KMS-11 (cell line): ENCODE data around the gene TSPEAR.

Experiments
- H2AFZ ChIP-seq: fragments of 200-600 bp; sonication (generic); 2 replicates; pipeline ENCODE4 v1.6.1; 2016; ENCODE audit warnings: antibody characterized with exemption, mixed run types, low read depth
- H3K27ac ChIP-seq: fragments of 200-600 bp; sonication (generic); 2 replicates; pipeline ENCODE4 v1.6.1; 2016; ENCODE audit warnings: mild to moderate bottlenecking, mixed run types
- H3K27me3 ChIP-seq: fragments of 200-600 bp; sonication (generic); 2 replicates; pipeline ENCODE4 v1.6.1; 2017; ENCODE audit warnings: mild to moderate bottlenecking, low read depth, mixed run types, moderate library complexity; ENCODE audit not compliant: insufficient read depth
- H3K36me3 ChIP-seq: fragments of 200-600 bp; sonication (generic); 2 replicates; pipeline ENCODE4 v1.6.1; 2017; ENCODE audit warnings: mild to moderate bottlenecking, mixed run types; ENCODE audit not compliant: insufficient read depth
- H3K4me1 ChIP-seq: fragments of 200-600 bp; sonication (generic); 2 replicates; pipeline ENCODE4 v1.6.1; 2016; ENCODE audit warnings: mild to moderate bottlenecking, low read depth, mixed run types; ENCODE audit not compliant: poor library complexity, severe bottlenecking
- H3K4me2 ChIP-seq: fragments of 200-600 bp; sonication (generic); 2 replicates; pipeline ENCODE4 v1.7.0; 2016; ENCODE audit warnings: mild to moderate bottlenecking, mixed run types
- H3K4me3 ChIP-seq: fragments of 200-600 bp; sonication (generic); IDR thresholded peaks from 2 replicates; pipeline ENCODE4 v1.6.1; 2017; ENCODE audit warnings: low read depth, low read length, mixed read lengths; ENCODE audit not compliant: insufficient read depth
- H3K79me2 ChIP-seq: fragments of 200-600 bp; sonication (generic); 2 replicates; pipeline ENCODE4 v1.6.1; 2016; ENCODE audit warnings: low read depth, mixed run types; ENCODE audit not compliant: insufficient read depth
- H3K9ac ChIP-seq: fragments of 200-600 bp; sonication (generic); 2 replicates; pipeline ENCODE4 v1.6.1; 2016; ENCODE audit warnings: mild to moderate bottlenecking, mixed run types
- H4K20me1 ChIP-seq: fragments of 200-600 bp; sonication (generic); 2 replicates; pipeline ENCODE4 v1.6.1; 2016; ENCODE audit warnings: mild to moderate bottlenecking, mixed run types; ENCODE audit not compliant: insufficient read depth
- TF ChIP-seq, protein P1 (sequence below): fragments of 200-600 bp; sonication (generic); conservative IDR thresholded peaks from 2 replicates; pipeline ENCODE4 v1.6.1; 2017; ENCODE audit warnings: low read depth, mild to moderate bottlenecking, antibody characterized with exemption, low read length, moderate library complexity, mixed read lengths

TSPEAR gene

DNA sequence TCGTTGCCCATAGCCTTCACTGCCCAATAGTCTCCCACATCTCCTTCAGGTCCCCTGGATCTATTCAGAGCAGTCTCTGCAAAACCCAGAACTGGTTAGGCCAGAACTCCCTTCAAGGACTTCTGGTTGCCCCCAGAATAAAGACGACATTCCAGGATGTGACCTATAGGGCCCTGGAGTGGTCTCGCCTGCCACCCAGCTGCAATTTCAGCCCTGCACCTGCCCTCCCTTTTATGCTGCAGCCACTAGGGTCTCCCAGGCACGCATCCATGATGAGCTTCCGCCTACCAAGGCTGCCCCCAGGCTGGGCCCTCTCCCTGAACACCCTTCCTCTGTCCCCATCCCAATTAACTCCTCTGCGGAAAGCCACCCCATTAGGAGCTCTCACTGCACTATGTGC lies 7.2 kb upstream of the TSPEAR start:
- Histone ChIP-seq H3K27ac (no peak overlapping the region), H3K36me3 (no peaks in the 10 kb centered on the region), H3K4me3 (no peak overlapping the region), H3K4me2 (no peak overlapping the region), H3K9ac (no peak overlapping the region), H3K79me2 (no peaks in the 10 kb centered on the region), H4K20me1 (no peaks in the 10 kb centered on the region), H3K4me1 (no peaks in the 10 kb centered on the region), H3K27me3 (peaks cover 78% of the 10 kb centered on the region), H2AFZ (no peak overlapping the region)
- TF ChIP-seq, protein P1, sequence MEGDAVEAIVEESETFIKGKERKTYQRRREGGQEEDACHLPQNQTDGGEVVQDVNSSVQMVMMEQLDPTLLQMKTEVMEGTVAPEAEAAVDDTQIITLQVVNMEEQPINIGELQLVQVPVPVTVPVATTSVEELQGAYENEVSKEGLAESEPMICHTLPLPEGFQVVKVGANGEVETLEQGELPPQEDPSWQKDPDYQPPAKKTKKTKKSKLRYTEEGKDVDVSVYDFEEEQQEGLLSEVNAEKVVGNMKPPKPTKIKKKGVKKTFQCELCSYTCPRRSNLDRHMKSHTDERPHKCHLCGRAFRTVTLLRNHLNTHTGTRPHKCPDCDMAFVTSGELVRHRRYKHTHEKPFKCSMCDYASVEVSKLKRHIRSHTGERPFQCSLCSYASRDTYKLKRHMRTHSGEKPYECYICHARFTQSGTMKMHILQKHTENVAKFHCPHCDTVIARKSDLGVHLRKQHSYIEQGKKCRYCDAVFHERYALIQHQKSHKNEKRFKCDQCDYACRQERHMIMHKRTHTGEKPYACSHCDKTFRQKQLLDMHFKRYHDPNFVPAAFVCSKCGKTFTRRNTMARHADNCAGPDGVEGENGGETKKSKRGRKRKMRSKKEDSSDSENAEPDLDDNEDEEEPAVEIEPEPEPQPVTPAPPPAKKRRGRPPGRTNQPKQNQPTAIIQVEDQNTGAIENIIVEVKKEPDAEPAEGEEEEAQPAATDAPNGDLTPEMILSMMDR = no peak

DNA sequence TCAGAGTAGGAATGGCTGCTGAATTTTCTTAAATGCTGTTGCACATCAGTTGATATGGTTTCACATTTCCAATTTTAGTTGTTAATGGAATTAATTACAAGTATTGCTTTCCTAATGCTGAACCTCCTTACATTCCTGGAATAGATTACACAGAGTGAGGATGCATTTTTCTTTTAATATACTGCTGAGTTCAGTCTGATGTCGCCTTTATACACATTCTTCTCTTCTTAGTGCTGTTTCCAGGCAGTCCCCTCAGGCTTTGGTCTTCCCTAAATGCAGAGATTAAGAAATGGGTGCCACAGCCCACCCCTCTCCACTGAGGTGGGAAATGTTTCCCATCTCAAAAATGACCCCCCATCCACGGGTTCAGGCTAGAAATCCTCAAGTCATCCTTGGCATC lies 6.7 kb upstream of the TSPEAR start:
- TF ChIP-seq, protein P1 = no peak
- no peak overlapping the region for H3K27ac ChIP-seq
- H3K27me3 ChIP-seq = peaks cover 78% of the 10 kb centered on the region
- H3K9ac ChIP-seq = no peak overlapping the region
- H2AFZ ChIP-seq = no peak overlapping the region
- no peaks in the 10 kb centered on the region for H4K20me1 ChIP-seq
- H3K36me3 ChIP-seq = no peaks in the 10 kb centered on the region
- no peaks in the 10 kb centered on the region for H3K79me2 ChIP-seq
- no peak overlapping the region for H3K4me2 ChIP-seq
- H3K4me1 ChIP-seq = no peaks in the 10 kb centered on the region
- no peak overlapping the region for H3K4me3 ChIP-seq

DNA sequence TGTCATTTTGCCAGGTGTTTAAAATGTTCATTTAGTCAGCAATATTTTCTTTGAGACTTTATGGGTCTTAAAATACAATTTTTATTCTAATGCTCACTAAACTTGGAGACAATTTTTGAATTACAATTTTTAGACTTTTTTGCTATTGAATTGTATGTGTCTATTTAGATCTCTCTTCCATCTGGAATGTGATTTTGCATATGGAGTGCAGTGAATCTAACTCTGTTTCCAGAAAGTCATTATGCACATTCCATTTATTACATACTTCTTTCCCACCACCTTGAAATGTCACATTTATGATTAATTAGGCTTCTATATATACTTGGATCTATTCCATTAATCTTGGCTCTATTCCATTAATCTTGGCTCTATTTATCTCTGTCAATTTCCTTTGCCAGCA lies 5.6 kb upstream of the TSPEAR start:
- no peaks in the 10 kb centered on the region for H4K20me1 ChIP-seq
- no peaks in the 10 kb centered on the region for H3K36me3 ChIP-seq
- no peak overlapping the region for H3K4me3 ChIP-seq
- no peaks in the 10 kb centered on the region for H3K79me2 ChIP-seq
- H3K27ac ChIP-seq = no peak overlapping the region
- no peak overlapping the region for H2AFZ ChIP-seq
- H3K4me2 ChIP-seq = no peak overlapping the region
- peaks cover 79% of the 10 kb centered on the region for H3K27me3 ChIP-seq
- TF ChIP-seq, protein P1 = no peak
- no peaks in the 10 kb centered on the region for H3K4me1 ChIP-seq
- H3K9ac ChIP-seq = no peak overlapping the region

DNA sequence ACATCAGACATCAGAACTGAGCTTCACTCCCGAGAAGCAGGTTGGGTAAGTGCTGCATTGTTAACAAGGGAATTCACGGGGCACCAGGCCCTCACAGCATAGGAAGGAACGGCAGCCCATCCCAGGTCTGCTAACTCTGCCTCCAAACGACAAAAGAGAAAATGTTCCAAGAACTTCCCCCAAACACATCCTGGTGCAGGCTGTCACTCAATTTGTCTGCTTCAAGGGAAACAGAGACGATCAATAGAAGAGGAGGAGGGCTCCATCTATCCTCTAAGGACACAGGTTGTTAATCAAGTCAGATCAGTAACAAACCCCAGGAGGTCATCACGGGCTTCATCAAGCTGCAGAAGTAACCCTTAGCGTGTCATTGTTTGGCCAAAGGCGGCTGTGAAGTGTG lies 3.5 kb upstream of the TSPEAR start:
- TF ChIP-seq, protein P1 = no peak
- Histone ChIP-seq H3K4me2 (no peak overlapping the region), H4K20me1 (no peaks in the 10 kb centered on the region), H3K9ac (no peak overlapping the region), H3K4me3 (no peak overlapping the region), H2AFZ (no peak overlapping the region), H3K4me1 (no peaks in the 10 kb centered on the region), H3K27ac (no peak overlapping the region), H3K36me3 (no peaks in the 10 kb centered on the region), H3K27me3 (peaks cover 88% of the 10 kb centered on the region), H3K79me2 (no peaks in the 10 kb centered on the region)

DNA sequence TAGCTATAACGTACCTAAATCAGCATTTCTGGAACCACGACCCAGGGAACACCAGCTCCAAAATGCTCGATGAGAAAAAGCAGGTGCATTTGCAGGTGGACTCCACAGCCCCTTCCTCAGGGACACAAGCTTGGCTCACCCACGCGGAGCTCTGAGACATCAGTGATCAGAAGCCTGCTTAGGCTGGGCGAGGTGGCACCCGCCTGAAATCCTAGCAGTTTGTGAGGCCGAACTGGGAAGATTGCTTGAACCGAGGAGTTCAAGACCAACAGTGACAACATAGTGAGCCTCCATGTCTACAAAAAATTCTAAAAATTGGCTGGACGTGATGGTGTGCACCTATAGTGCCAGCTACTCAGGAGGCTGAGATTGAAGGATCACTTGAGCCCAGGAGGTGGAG lies 2.5 kb upstream of the TSPEAR start:
- Histone ChIP-seq H2AFZ (no peak overlapping the region), H3K79me2 (no peaks in the 10 kb centered on the region), H3K27me3 (peaks cover 88% of the 10 kb centered on the region), H3K4me3 (no peak overlapping the region), H3K27ac (no peak overlapping the region), H3K4me1 (no peaks in the 10 kb centered on the region), H4K20me1 (no peaks in the 10 kb centered on the region), H3K36me3 (no peaks in the 10 kb centered on the region), H3K9ac (no peak overlapping the region), H3K4me2 (no peak overlapping the region)
- TF ChIP-seq, protein P1 = no peak
